GM18907 (cell line): ENCODE results near the gene FANCE.
"Not testable (repeated sequence)": the region's sequence is repeated elsewhere in the genome, so short reads cannot be mapped to it uniquely, and the experiment has no call there.

Experiments used
- ATAC-seq: cut with Tn5 transposase; IDR thresholded peaks from one replicate; pipeline ENCODE4 v1.9.1; 2021; ENCODE audit warnings: mild to moderate bottlenecking, moderate library complexity; ENCODE audit not compliant: unreplicated experiment

The FANCE gene

DNA sequence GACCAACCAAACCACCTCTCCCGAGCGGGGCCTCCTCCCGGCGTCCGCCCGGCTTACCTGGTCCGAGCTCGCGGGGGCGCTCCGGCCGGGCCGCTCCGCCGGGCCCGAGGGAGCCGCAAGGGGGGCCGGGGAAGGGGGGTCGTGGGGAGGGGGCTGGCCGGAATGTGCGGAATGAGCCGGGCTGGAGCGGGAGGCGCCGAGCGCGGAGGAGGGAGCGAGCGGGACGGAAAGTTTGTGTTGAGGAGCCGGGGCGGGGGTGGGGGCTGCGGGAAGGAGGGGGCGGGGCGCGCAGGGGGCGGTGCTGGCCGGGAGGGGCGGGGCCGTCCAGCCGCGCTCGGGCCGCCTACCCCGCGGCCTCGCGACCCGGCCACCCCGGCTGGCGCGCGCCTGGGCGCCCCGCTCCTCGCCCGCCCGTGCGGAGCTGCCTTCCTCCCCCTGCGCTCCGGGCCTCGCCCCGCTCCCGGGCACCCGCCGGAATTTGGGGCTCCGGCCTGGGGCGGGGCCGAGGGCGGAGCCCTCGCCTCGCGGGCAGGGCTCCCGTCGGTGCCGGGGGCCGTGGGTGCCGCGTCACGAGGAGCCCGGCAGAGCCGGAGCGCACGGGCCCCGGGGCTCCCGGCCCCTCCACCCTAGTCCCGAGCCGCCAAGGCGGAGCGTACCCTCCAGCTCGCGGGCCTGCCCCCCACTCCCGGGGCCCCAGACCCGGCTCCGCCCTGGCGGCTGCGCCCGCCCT lies 44.9 kb downstream of the FANCE start, which contains the start of gene TEAD3:
Gene TEAD3 (minus strand): TSS at position 239 of the 730 bp plus-strand sequence.
- no peak for ATAC-seq

- no peak for ATAC-seq
These were observed 45.7 kb downstream of the FANCE start for GRCh38 chr6:35497571-35498421.

GRCh38 chr6:35498422-35499067 lies 46.4 kb downstream of the FANCE start:
- no peak for ATAC-seq

GRCh38 chr6:35499372-35499771 lies 47.2 kb downstream of the FANCE start:
- ATAC-seq: no peak

DNA sequence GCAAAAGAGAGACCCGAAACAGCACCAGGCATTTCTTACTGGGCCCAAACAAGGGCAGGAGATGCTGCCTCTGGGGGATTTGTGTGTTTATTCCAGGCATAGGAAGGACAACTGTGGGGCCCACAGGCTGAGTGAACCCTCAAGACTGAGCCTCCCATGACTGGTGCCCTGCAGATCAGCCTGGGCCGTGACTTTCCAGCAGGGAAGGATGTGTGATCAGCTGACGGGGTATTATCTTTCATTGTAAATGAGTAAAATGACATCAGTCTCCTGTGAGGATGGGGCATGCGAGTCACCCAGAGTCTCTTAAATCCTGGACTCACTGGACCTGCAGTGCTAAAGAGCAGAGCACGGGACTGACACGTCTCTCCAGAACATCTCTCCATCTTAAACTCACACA lies 48.6 kb downstream of the FANCE start:
- no peak for ATAC-seq

GRCh38 chr6:35501784-35502183 lies 49.6 kb downstream of the FANCE start:
- ATAC-seq: no peak

DNA sequence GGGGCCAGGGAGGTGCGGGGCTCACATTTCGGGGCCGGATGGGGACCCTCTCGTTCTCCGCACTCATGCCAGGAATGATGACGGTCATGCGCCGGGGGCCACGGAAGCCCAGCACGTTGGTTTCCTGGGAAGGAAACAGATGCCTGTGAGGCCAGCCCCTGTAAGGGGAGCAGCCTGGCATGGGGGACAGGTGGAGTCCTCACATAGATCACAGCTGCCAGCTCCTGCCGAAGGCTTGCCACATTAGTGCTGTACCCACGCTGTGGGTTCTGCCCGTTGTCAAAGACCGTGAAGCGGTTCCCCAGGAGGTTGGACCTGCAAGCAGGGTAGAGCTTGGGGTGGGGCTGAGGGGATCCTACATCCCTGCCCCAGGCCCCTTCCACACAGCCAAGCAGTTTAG lies 51.4 kb downstream of the FANCE start:
- no peak for ATAC-seq

DNA sequence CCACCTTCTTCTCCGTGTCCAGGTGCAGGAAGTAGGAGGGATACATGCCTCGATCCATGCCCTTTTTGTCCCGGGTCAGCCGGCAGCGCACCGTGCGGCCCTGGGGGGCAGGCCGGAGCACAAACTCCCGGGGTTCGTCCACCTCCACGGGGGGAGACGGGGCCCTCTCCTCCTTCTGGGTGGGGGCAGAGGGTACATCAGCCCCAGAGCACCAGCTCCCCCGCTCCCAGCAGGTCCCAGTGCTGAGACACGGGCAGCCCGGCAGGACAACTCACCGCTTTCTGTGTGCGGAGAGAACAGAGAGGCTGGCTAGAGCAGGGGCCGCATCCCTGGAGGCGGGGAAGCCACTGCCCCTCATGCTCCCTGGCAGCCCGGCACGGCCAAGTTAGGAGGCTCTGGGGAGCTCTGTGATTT lies 53.9 kb downstream of the FANCE start:
- no peak for ATAC-seq

DNA sequence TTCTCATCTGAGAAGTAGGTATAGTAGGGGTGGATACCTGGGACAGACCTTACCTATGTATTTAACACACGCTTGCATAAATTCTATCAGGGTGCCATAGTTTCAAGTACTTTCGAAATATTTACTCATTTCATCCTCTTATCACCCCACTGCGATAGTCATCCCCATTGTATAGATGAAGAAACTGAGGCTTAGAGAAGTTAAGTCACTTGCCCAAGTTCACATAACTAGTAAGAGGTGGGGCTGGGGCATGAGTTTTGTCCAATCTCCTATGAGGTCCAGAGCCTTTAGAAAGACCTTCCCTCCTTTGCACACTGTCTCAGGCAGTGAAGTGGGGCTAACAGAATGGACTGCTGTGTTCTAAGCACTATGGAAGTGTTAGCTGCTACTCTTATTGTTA lies 54.4 kb downstream of the FANCE start:
- no peak for ATAC-seq

GRCh38 chr6:35507221-35507620 lies 55.1 kb downstream of the FANCE start:
- ATAC-seq: no peak

DNA sequence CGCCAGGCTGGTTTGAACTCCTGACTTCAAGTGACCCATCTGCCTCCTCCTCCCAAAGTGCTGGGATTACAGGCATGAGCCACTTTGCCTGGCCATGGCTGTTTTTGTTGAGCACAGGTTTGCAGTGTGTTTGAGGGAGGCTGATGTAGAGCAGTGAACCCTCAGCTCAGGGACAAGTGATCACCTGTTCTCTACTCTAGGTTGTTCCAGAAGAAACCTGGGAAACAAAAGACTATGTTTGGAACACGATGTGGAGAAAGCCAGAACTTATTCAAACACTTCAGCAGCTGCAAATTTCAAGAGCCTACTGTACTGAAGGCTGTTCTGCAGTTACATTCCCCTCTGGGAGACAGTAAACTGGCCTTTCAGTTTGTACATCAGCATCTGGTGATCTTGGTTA lies 55.9 kb downstream of the FANCE start:
- no peak for ATAC-seq

DNA sequence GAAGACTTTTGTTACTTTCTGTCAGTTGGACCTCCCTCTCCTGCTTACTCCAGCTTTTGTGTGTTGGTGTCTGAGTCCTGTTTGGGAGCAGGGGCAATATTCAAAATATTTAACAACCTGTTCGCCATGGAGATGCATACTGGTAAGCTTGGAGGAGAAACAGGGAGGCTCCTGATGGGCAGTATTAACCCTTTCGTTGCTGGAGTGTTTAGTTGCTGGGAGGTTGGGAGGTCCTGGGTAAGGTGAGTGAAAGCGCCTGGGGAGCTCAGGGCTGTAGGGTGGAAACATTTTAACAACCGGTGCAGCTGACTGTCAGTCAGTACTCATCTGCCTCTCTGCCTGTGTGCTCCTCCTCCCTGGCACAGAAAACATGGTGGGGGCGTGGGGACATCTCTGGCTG lies 56.4 kb downstream of the FANCE start:
- ATAC-seq: no peak

DNA sequence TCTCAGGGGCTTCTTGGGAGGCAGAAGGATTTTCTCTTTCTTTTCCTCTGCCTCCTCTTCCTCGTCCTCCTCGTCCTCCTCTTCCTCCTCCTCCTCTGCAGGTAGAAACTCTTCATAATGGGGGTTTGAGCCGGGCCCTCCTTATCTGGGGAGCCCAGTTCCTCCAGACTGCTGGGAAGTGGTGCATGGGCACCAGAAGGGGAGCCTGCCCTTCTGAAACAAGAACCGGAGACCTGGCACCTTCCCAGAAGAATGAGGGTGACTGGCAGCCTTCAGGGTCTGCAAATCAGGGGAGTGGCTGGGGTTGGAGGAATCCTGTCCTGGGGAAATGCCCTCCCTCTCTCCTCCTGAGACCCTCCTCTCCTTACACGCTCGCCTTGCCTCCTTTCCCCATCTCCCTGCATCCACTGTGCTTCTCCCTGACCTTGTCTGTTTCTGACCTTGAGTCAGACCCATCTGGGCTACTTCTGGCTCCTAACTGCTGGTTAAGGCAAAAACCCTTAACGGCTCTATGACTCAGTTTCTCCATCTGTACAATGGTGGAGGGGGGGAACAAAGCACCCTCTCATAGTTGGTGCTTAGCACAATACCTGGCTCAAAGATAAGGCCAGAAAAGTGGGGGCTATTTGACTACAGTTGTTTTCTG lies 58.9 kb downstream of the FANCE start:
- ATAC-seq: no peak

DNA sequence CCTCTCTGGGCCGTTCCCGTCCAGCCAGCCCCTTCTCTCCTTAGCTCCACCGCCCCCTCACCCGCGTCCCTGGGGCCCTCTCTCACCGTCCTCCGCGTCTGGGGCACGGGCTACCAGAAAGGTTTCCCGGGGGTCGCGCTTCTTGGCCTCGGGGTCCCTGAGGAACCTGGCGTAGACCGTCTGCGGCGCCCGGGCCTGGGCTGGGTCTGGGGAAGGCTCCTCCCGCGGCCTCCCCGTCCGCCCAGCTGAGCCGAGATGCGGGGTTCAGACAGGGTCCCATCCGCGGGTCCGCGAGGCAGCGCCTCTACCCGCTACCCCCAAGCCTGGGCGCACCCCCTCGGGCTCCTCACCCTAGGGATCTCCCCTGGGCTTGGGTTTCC lies 59.4 kb downstream of the FANCE start:
- ATAC-seq: no peak

GRCh38 chr6:35512006-35512405 lies 59.9 kb downstream of the FANCE start:
- no peak for ATAC-seq

GRCh38 chr6:35512740-35513139 lies 60.6 kb downstream of the FANCE start, which contains the start of gene TULP1:
Gene TULP1, minus strand, starts transcription at chr6:35512896. Its CDS starts 38 bp downstream, at chr6:35512858.
- no peak for ATAC-seq

DNA sequence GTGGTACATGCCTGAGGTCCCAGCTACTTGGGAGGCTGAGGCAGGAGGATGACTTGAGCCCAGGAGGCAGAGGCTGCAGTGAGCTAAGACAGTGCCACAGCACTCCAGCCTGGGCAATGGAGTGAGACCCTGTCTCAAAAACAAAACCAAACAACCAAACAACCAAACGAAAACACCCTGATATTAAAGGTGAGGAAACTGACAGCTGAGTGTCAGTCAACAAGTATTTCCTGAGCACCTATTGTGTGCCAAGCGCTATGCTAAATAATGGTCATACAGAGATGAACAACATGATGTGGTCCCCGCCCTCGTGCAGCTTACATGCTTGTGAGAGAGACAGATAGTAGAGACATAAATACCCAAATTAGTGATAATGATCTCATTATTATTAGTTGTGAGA lies 62.4 kb downstream of the FANCE start:
- no peak for ATAC-seq

DNA sequence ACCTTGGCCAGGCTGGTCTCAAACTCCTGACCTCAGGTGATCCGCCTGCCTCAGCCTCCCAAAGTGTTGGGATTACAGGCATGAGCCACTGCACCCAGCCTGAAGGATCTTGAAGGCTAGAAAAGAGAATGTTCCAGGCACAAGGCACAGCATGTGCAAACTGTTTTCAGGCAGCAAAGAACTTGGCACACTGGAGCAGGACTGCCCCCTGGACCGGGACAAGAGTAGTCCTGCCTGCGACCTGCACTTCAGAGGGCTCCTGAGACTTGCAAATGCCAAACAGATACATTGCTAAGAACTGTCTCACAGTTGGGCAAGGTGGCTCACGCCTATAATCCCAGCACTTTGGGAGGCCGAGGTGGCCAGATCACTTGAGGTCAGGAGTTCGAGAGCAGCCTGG lies 63.8 kb downstream of the FANCE start:
- not testable (repeated sequence) for ATAC-seq
